ENCODE results near the gene NSF. TPM values are rescaled to one million over a fixed set of nuclear protein-coding genes. Genes with fewer than 3 reads are reported as not detected.

The NSF gene
- total and polyA plus RNA-seq, 10 of the 15 experiments (the other 5 are each of a cell fraction or from before 2014, with no cell fraction given): 6.8 to 25.6 (median 16.8) TPM

DNA sequence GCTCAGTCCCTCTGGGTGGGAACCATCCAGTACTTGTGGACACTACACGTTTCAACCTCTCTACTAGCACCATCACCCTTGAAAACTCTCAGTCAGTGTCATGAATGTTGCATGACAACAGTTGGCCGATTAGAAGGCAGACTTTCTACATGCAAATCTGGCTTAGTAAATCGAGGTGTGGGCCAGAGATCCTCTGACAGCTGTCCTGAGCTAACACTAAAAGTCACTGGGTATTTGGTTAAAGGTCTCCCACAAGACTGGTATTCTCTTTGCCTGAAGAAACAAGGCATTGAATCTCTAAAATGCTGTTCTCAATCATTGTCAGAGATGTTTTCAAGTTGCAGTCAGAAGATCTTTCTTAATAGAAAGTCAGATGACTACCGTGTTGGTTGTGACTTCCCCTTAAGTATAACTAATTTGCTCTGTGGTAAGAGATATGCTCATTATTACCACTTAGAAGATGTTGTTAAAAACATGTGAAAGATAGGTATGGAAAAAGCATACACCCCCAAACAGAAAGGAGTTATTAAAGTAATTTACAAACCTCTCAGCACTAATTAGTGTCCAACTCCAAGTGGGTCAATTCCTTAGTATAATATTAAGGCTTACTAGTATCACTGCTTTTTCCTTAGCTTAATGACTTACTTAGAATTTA, 165.7 kb downstream of the NSF start:
- BruUV-seq (replicated peaks): no TSS peak
- Histone ChIP-seq H3K27me3 (replicated peaks in 1 of 2; ENCODE audit: control insufficient read depth in 2 of 2, insufficient read depth in 2 of 2, low read length in 1 of 2) (no peaks in the 10 kb centered on the region), H3K27ac (ENCODE audit: control insufficient read depth, insufficient read depth) (no peak overlapping the region), H3K4me1 (ENCODE audit: control insufficient read depth, insufficient read depth, low read length) (no peaks in the 10 kb centered on the region), H3K9me3 (replicated peaks; ENCODE audit: control insufficient read depth, insufficient read depth, low read length) (no peaks in the 10 kb centered on the region), H3K79me2 (ENCODE audit: control insufficient read depth, insufficient read depth, low read length) (no peaks in the 10 kb centered on the region), H3K36me3 (ENCODE audit: control insufficient read depth in 2 of 2, insufficient read depth in 2 of 2, low read length in 1 of 2) (peaks cover 3 to 18% of the 10 kb centered on the region in 2 experiments; a peak in 3 of 4 replicates), H3K9ac (ENCODE audit: control insufficient read depth, insufficient read depth, low read length) (no peak overlapping the region), H4K20me1 (ENCODE audit: control insufficient read depth, insufficient read depth) (no peaks in the 10 kb centered on the region), H3K4me3 (no peak overlapping the region), H2AFZ (ENCODE audit: control insufficient read depth, low read depth, low read length) (no peak overlapping the region), H3K4me2 (ENCODE audit: control insufficient read depth, insufficient read depth) (no peak overlapping the region)
- ChIA-PET RAD21 (ENCODE audit: unreplicated experiment) (no interaction called here), CTCF (no interaction called here), SMC1A (ENCODE audit: uncharacterized antibody, unreplicated experiment) (no interaction called here), POLR2A (no interaction called here)
- ATAC-seq (no peak), DNase-seq (ENCODE audit: low read depth, low spot score) (no peak), FAIRE-seq (no peak)
- in situ Hi-C loops (cut with MboI): no loop called here
- intact Hi-C loops (cut with micrococcal nuclease; ENCODE audit: unreplicated experiment): no loop called here
- 51% methylated on average over 4 of the region's 4 CpGs for WGBS (ENCODE audit: insufficient coverage, insufficient replicate concordance, low lambda C conversion rate, missing lambda C conversion rate)
- TF ChIP-seq BHLHE40 (IDR thresholded peaks at IDR 0.05; ENCODE audit: borderline replicate concordance in 1 of 2, low read depth in 2 of 2, low read length in 1 of 2): no peak
- TF ChIP-seq ZNF274 (IDR thresholded peaks at IDR 0.05; ENCODE audit: insufficient read depth, insufficient read length): no peak
- TF ChIP-seq SP1 (IDR thresholded peaks at IDR 0.05; ENCODE audit: low read depth, low read length): no peak
- no peak for TF ChIP-seq CREM (IDR thresholded peaks at IDR 0.05; ENCODE audit: low read depth)
- TF ChIP-seq, protein P1, sequence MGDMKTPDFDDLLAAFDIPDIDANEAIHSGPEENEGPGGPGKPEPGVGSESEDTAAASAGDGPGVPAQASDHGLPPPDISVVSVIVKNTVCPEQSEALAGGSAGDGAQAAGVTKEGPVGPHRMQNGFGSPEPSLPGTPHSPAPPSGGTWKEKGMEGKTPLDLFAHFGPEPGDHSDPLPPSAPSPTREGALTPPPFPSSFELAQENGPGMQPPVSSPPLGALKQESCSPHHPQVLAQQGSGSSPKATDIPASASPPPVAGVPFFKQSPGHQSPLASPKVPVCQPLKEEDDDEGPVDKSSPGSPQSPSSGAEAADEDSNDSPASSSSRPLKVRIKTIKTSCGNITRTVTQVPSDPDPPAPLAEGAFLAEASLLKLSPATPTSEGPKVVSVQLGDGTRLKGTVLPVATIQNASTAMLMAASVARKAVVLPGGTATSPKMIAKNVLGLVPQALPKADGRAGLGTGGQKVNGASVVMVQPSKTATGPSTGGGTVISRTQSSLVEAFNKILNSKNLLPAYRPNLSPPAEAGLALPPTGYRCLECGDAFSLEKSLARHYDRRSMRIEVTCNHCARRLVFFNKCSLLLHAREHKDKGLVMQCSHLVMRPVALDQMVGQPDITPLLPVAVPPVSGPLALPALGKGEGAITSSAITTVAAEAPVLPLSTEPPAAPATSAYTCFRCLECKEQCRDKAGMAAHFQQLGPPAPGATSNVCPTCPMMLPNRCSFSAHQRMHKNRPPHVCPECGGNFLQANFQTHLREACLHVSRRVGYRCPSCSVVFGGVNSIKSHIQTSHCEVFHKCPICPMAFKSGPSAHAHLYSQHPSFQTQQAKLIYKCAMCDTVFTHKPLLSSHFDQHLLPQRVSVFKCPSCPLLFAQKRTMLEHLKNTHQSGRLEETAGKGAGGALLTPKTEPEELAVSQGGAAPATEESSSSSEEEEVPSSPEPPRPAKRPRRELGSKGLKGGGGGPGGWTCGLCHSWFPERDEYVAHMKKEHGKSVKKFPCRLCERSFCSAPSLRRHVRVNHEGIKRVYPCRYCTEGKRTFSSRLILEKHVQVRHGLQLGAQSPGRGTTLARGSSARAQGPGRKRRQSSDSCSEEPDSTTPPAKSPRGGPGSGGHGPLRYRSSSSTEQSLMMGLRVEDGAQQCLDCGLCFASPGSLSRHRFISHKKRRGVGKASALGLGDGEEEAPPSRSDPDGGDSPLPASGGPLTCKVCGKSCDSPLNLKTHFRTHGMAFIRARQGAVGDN (IDR thresholded peaks at IDR 0.05): 0 out of 2 replicates have a peak, but pooled peaks have one; percentile 14
- TF ChIP-seq MTA2 (IDR thresholded peaks at IDR 0.05; ENCODE audit: low read depth): peak; percentile 97
- no peak for TF ChIP-seq RCOR1 (conservative IDR thresholded peaks at IDR 0.05; ENCODE audit: low read depth, low read length)
- peak in 1 of 2 experiments; percentile 22; a peak in 1 of 4 replicates for TF ChIP-seq IKZF2 (IDR thresholded peaks at IDR 0.05)
- no peak for TF ChIP-seq CHD1 (IDR thresholded peaks at IDR 0.05; ENCODE audit: low read depth, low read length)
- no peak for TF ChIP-seq TCF12 (IDR thresholded peaks at IDR 0.05; ENCODE audit: low read depth, low read length)
- no peak for TF ChIP-seq RFX5 (IDR thresholded peaks at IDR 0.05; ENCODE audit: low read depth, low read length)
- TF ChIP-seq NR2F1 (conservative IDR thresholded peaks at IDR 0.05): no peak
- TF ChIP-seq, protein P2, sequence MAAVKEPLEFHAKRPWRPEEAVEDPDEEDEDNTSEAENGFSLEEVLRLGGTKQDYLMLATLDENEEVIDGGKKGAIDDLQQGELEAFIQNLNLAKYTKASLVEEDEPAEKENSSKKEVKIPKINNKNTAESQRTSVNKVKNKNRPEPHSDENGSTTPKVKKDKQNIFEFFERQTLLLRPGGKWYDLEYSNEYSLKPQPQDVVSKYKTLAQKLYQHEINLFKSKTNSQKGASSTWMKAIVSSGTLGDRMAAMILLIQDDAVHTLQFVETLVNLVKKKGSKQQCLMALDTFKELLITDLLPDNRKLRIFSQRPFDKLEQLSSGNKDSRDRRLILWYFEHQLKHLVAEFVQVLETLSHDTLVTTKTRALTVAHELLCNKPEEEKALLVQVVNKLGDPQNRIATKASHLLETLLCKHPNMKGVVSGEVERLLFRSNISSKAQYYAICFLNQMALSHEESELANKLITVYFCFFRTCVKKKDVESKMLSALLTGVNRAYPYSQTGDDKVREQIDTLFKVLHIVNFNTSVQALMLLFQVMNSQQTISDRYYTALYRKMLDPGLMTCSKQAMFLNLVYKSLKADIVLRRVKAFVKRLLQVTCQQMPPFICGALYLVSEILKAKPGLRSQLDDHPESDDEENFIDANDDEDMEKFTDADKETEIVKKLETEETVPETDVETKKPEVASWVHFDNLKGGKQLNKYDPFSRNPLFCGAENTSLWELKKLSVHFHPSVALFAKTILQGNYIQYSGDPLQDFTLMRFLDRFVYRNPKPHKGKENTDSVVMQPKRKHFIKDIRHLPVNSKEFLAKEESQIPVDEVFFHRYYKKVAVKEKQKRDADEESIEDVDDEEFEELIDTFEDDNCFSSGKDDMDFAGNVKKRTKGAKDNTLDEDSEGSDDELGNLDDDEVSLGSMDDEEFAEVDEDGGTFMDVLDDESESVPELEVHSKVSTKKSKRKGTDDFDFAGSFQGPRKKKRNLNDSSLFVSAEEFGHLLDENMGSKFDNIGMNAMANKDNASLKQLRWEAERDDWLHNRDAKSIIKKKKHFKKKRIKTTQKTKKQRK (IDR thresholded peaks at IDR 0.05; ENCODE audit: low read depth, low read length): no peak
- TF ChIP-seq, protein P3, sequence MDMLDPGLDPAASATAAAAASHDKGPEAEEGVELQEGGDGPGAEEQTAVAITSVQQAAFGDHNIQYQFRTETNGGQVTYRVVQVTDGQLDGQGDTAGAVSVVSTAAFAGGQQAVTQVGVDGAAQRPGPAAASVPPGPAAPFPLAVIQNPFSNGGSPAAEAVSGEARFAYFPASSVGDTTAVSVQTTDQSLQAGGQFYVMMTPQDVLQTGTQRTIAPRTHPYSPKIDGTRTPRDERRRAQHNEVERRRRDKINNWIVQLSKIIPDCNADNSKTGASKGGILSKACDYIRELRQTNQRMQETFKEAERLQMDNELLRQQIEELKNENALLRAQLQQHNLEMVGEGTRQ (IDR thresholded peaks at IDR 0.05; ENCODE audit: borderline replicate concordance, low read depth, low read length): no peak
- TF ChIP-seq, protein P4, sequence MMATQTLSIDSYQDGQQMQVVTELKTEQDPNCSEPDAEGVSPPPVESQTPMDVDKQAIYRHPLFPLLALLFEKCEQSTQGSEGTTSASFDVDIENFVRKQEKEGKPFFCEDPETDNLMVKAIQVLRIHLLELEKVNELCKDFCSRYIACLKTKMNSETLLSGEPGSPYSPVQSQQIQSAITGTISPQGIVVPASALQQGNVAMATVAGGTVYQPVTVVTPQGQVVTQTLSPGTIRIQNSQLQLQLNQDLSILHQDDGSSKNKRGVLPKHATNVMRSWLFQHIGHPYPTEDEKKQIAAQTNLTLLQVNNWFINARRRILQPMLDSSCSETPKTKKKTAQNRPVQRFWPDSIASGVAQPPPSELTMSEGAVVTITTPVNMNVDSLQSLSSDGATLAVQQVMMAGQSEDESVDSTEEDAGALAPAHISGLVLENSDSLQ (IDR thresholded peaks at IDR 0.05): peak; percentile 27; the same call in 1 of the 2 replicates

Measured in GM12878 (cell line).